ENCODE measurements around the gene CLDN12. TPM values are rescaled to one million over a fixed set of nuclear protein-coding genes. Genes with fewer than 3 reads are reported as not detected.

CLDN12 gene
- total and polyA plus RNA-seq, 2 experiments from 2014 or later, result 16.6 to 48.5 TPM

GRCh38 chr7:90383861-90384260 lies 19.4 kb upstream of the CLDN12 start:
- H3F3A ChIP-seq (replicated peaks; ENCODE audit: low read depth), result no peaks in the 10 kb centered on the region
- TF ChIP-seq EZH2phosphoT487 (IDR thresholded peaks at IDR 0.05; ENCODE audit: unreplicated experiment) (no peak), ETS1 (IDR thresholded peaks at IDR 0.05) (no peak), POLR2AphosphoS5 (IDR thresholded peaks at IDR 0.05; ENCODE audit: low read depth) (no peak), ZNF114 (CRISPR knock-in tag; IDR thresholded peaks at IDR 0.05) (no peak), JUNB (IDR thresholded peaks at IDR 0.05; ENCODE audit: unreplicated experiment) (no peak), ZNF462 (CRISPR knock-in tag; IDR thresholded peaks at IDR 0.05) (no peak), CREB1 (CRISPR knock-in tag; IDR thresholded peaks at IDR 0.05; ENCODE audit: low read depth) (no peak), ZNF331 (CRISPR knock-in tag; IDR thresholded peaks at IDR 0.05; ENCODE audit: low read depth) (no peak), CTCF (conservative IDR thresholded peaks at IDR 0.05; ENCODE audit: low read depth in 2 of 2) (no peak), REST (IDR thresholded peaks at IDR 0.05; ENCODE audit: unreplicated experiment) (no peak), STAT1 (IDR thresholded peaks at IDR 0.05; ENCODE audit: unreplicated experiment) (no peak), EZH2 (IDR thresholded peaks at IDR 0.05; ENCODE audit: low read depth, unreplicated experiment) (no peak), NANOG (IDR thresholded peaks at IDR 0.05; ENCODE audit: borderline replicate concordance) (no peak)

More at GRCh38 chr7:90383861-90384260, 19.4 kb upstream of the CLDN12 start:
- Histone ChIP-seq H4K20me1 (replicated peaks; ENCODE audit: insufficient read depth) (no peaks in the 10 kb centered on the region), H2AFZ (no peak overlapping the region), H3K27ac (ENCODE audit: low read depth) (no peak overlapping the region), H3K4me2 (no peak overlapping the region), H3K4me1 (ENCODE audit: insufficient read depth) (no peaks in the 10 kb centered on the region), H3K9me2 (ENCODE audit: insufficient read depth) (no peaks in the 10 kb centered on the region), H3K36me3 (ENCODE audit: insufficient read depth) (peaks cover 37% of the 10 kb centered on the region), H3K27me3 (ENCODE audit: insufficient read depth) (no peaks in the 10 kb centered on the region), H3K79me2 (replicated peaks; ENCODE audit: insufficient read depth) (no peaks in the 10 kb centered on the region), H3K4me3 (no peak overlapping the region)
- no peak for ATAC-seq
- no peak overlapping the region for H3K4me3 Mint-ChIP-seq
- H3K9me3 Mint-ChIP-seq, result no peaks in the 10 kb centered on the region; the same call in 2 of the 3 replicates
- no peaks in the 10 kb centered on the region for H3K4me1 Mint-ChIP-seq
- H3K27ac Mint-ChIP-seq, result no peak overlapping the region
- H3K36me3 Mint-ChIP-seq (ENCODE audit: low read depth), result peaks cover 32% of the 10 kb centered on the region
- H3K27me3 Mint-ChIP-seq (ENCODE audit: insufficient read depth, low read depth, poor library complexity), result no peaks in the 10 kb centered on the region
- DNase-seq (ENCODE audit: low spot score), result no peak

Data from GM23338 (cell line).